ENCODE measurements around the gene PTPRF.

The PTPRF gene

GRCh38 chr1:43521078-43521477 lies 9.6 kb upstream of the PTPRF start:
- no peak overlapping the region for H3K27ac ChIP-seq (ENCODE audit: low read depth, low read length)
- peak overlapping the region; percentile 45 for H3K9ac ChIP-seq (ENCODE audit: low read length)
- H4K12ac ChIP-seq (ENCODE audit: low read depth, low read length): no peak overlapping the region
- H3K18ac ChIP-seq (ENCODE audit: low read length): no peak overlapping the region
- H3K79me1 ChIP-seq (ENCODE audit: low read length): peaks cover 4% of the 10 kb centered on the region
- no CpG with 5 or more reads among the region's 8 CpGs for WGBS (ENCODE audit: extremely low coverage, insufficient coverage, insufficient read length)
- H2BK120ac ChIP-seq (ENCODE audit: insufficient read depth, low read length, poor library complexity): peak overlapping the region; percentile 40
- no peak for DNase-seq
- H3K27me3 ChIP-seq (ENCODE audit: insufficient read depth, low read length): no peaks in the 10 kb centered on the region
- no peak overlapping the region for H2AFZ ChIP-seq (ENCODE audit: insufficient read depth, low read length, poor library complexity)
- H3K4me3 ChIP-seq (ENCODE audit: low read depth, low read length): no peak overlapping the region
- no peaks in the 10 kb centered on the region for H3K79me2 ChIP-seq (ENCODE audit: control insufficient read depth, insufficient read depth, low read length, poor library complexity)
- H3K4me2 ChIP-seq (ENCODE audit: low read length): no peak overlapping the region
- H3K4me1 ChIP-seq (ENCODE audit: control insufficient read depth in 1 of 2, insufficient read depth in 2 of 2, low read length in 2 of 2): peaks cover 5 to 13% of the 10 kb centered on the region in 2 experiments
- no peak overlapping the region for H3K14ac ChIP-seq (ENCODE audit: low read length)
- H2BK12ac ChIP-seq (ENCODE audit: low read length): no peak overlapping the region
- H2AK5ac ChIP-seq (ENCODE audit: low read length): peak overlapping the region; percentile 3
- no peak overlapping the region for H3K4ac ChIP-seq (ENCODE audit: low read depth, low read length)
- no peak overlapping the region for H4K8ac ChIP-seq (ENCODE audit: low read depth, low read length)
- no peak overlapping the region for H3K23ac ChIP-seq (ENCODE audit: low read length)
- H2BK5ac ChIP-seq (ENCODE audit: low read depth, low read length, poor library complexity): no peak overlapping the region
- H3K9me3 ChIP-seq (ENCODE audit: insufficient read depth, low read depth, low read length): peaks cover 2% of the 10 kb centered on the region
- no peak overlapping the region for H4K91ac ChIP-seq (ENCODE audit: low read depth, low read length)
- H3K36me3 ChIP-seq (ENCODE audit: control insufficient read depth in 1 of 2, insufficient read depth in 2 of 2, low read length in 2 of 2): no peaks in the 10 kb centered on the region

GRCh38 chr1:43521756-43522155 lies 8.9 kb upstream of the PTPRF start:
- Histone ChIP-seq H2BK120ac (ENCODE audit: insufficient read depth, low read length, poor library complexity) (no peak overlapping the region), H2BK5ac (ENCODE audit: low read depth, low read length, poor library complexity) (no peak overlapping the region), H3K14ac (ENCODE audit: low read length) (peak overlapping the region; percentile 33), H3K36me3 (ENCODE audit: control insufficient read depth in 1 of 2, insufficient read depth in 2 of 2, low read length in 2 of 2) (no peaks in the 10 kb centered on the region), H3K23ac (ENCODE audit: low read length) (no peak overlapping the region), H3K79me2 (ENCODE audit: control insufficient read depth, insufficient read depth, low read length, poor library complexity) (no peaks in the 10 kb centered on the region), H3K4me3 (ENCODE audit: low read depth, low read length) (peak overlapping the region; percentile 43), H4K8ac (ENCODE audit: low read depth, low read length) (no peak overlapping the region), H3K9ac (ENCODE audit: low read length) (no peak overlapping the region), H2BK12ac (ENCODE audit: low read length) (peak overlapping the region; percentile 76), H3K27me3 (ENCODE audit: insufficient read depth, low read length) (no peaks in the 10 kb centered on the region), H4K12ac (ENCODE audit: low read depth, low read length) (no peak overlapping the region), H3K4ac (ENCODE audit: low read depth, low read length) (no peak overlapping the region), H2AK5ac (ENCODE audit: low read length) (peak overlapping the region; percentile 71), H3K9me3 (ENCODE audit: insufficient read depth, low read depth, low read length) (peaks cover 2% of the 10 kb centered on the region), H3K4me1 (ENCODE audit: control insufficient read depth in 1 of 2, insufficient read depth in 2 of 2, low read length in 2 of 2) (peaks cover 5 to 13% of the 10 kb centered on the region in 2 experiments), H4K91ac (ENCODE audit: low read depth, low read length) (peak overlapping the region; percentile 32), H3K27ac (ENCODE audit: low read depth, low read length) (no peak overlapping the region), H3K18ac (ENCODE audit: low read length) (no peak overlapping the region), H2AFZ (ENCODE audit: insufficient read depth, low read length, poor library complexity) (no peak overlapping the region), H3K79me1 (ENCODE audit: low read length) (peaks cover 4% of the 10 kb centered on the region), H3K4me2 (ENCODE audit: low read length) (no peak overlapping the region)
- WGBS (ENCODE audit: extremely low coverage, insufficient coverage, insufficient read length): no CpG with 5 or more reads among the region's 8 CpGs
- DNase-seq: peak in 1 of 2 donors; percentile 36

- Histone ChIP-seq H3K27me3 (ENCODE audit: insufficient read depth, low read length) (no peaks in the 10 kb centered on the region), H3K18ac (ENCODE audit: low read length) (no peak overlapping the region), H2AFZ (ENCODE audit: insufficient read depth, low read length, poor library complexity) (no peak overlapping the region), H3K79me2 (ENCODE audit: control insufficient read depth, insufficient read depth, low read length, poor library complexity) (no peaks in the 10 kb centered on the region), H3K4me2 (ENCODE audit: low read length) (no peak overlapping the region), H4K91ac (ENCODE audit: low read depth, low read length) (no peak overlapping the region), H3K4ac (ENCODE audit: low read depth, low read length) (no peak overlapping the region), H4K12ac (ENCODE audit: low read depth, low read length) (no peak overlapping the region), H3K4me3 (ENCODE audit: low read depth, low read length) (no peak overlapping the region), H3K14ac (ENCODE audit: low read length) (no peak overlapping the region), H2AK5ac (ENCODE audit: low read length) (no peak overlapping the region), H3K27ac (ENCODE audit: low read depth, low read length) (no peak overlapping the region), H3K79me1 (ENCODE audit: low read length) (peaks cover 4% of the 10 kb centered on the region), H3K9me3 (ENCODE audit: insufficient read depth, low read depth, low read length) (peaks cover 2% of the 10 kb centered on the region), H3K23ac (ENCODE audit: low read length) (no peak overlapping the region), H2BK120ac (ENCODE audit: insufficient read depth, low read length, poor library complexity) (no peak overlapping the region), H4K8ac (ENCODE audit: low read depth, low read length) (no peak overlapping the region), H2BK12ac (ENCODE audit: low read length) (no peak overlapping the region), H2BK5ac (ENCODE audit: low read depth, low read length, poor library complexity) (no peak overlapping the region), H3K9ac (ENCODE audit: low read length) (no peak overlapping the region), H3K36me3 (ENCODE audit: control insufficient read depth in 1 of 2, insufficient read depth in 2 of 2, low read length in 2 of 2) (no peaks in the 10 kb centered on the region), H3K4me1 (ENCODE audit: control insufficient read depth in 1 of 2, insufficient read depth in 2 of 2, low read length in 2 of 2) (peaks cover 5 to 13% of the 10 kb centered on the region in 2 experiments)
- DNase-seq: peak; percentile 75 to 78
- WGBS (ENCODE audit: extremely low coverage, insufficient coverage, insufficient read length): no CpG with 5 or more reads among the region's 1 CpG
Observed at GRCh38 chr1:43522431-43522775, 8.3 kb upstream of the PTPRF start.

GRCh38 chr1:43522776-43523480 lies 7.8 kb upstream of the PTPRF start:
- H3K4me2 ChIP-seq (ENCODE audit: low read length): no peak overlapping the region
- no peak overlapping the region for H4K8ac ChIP-seq (ENCODE audit: low read depth, low read length)
- H3K27ac ChIP-seq (ENCODE audit: low read depth, low read length): no peak overlapping the region
- H4K12ac ChIP-seq (ENCODE audit: low read depth, low read length): no peak overlapping the region
- no peak overlapping the region for H3K14ac ChIP-seq (ENCODE audit: low read length)
- H2AK5ac ChIP-seq (ENCODE audit: low read length): no peak overlapping the region
- H4K91ac ChIP-seq (ENCODE audit: low read depth, low read length): no peak overlapping the region
- H3K9me3 ChIP-seq (ENCODE audit: insufficient read depth, low read depth, low read length): peaks cover 2% of the 10 kb centered on the region
- no peaks in the 10 kb centered on the region for H3K79me2 ChIP-seq (ENCODE audit: control insufficient read depth, insufficient read depth, low read length, poor library complexity)
- no peak overlapping the region for H3K4me3 ChIP-seq (ENCODE audit: low read depth, low read length)
- no peak overlapping the region for H2BK5ac ChIP-seq (ENCODE audit: low read depth, low read length, poor library complexity)
- no peak overlapping the region for H2BK12ac ChIP-seq (ENCODE audit: low read length)
- no peak overlapping the region for H2AFZ ChIP-seq (ENCODE audit: insufficient read depth, low read length, poor library complexity)
- H3K18ac ChIP-seq (ENCODE audit: low read length): no peak overlapping the region
- peak; percentile 98 for DNase-seq
- no peak overlapping the region for H3K4ac ChIP-seq (ENCODE audit: low read depth, low read length)
- H3K36me3 ChIP-seq (ENCODE audit: control insufficient read depth in 1 of 2, insufficient read depth in 2 of 2, low read length in 2 of 2): no peaks in the 10 kb centered on the region
- no peak overlapping the region for H3K9ac ChIP-seq (ENCODE audit: low read length)
- no peak overlapping the region for H3K23ac ChIP-seq (ENCODE audit: low read length)
- no peaks in the 10 kb centered on the region for H3K27me3 ChIP-seq (ENCODE audit: insufficient read depth, low read length)
- H2BK120ac ChIP-seq (ENCODE audit: insufficient read depth, low read length, poor library complexity): no peak overlapping the region
- peaks cover 5 to 13% of the 10 kb centered on the region in 2 experiments for H3K4me1 ChIP-seq (ENCODE audit: control insufficient read depth in 1 of 2, insufficient read depth in 2 of 2, low read length in 2 of 2)
- peaks cover 4% of the 10 kb centered on the region for H3K79me1 ChIP-seq (ENCODE audit: low read length)
- no CpG with 5 or more reads among the region's 13 CpGs for WGBS (ENCODE audit: extremely low coverage, insufficient coverage, insufficient read length)

Measured in trophoblast cell (in vitro differentiated cells and primary cell).